GM18867 (cell line): ENCODE data around the gene MRPL9.

Experiments used
- ATAC-seq: cut with Tn5 transposase; IDR thresholded peaks from one replicate; pipeline ENCODE4 v1.9.1; 2021; ENCODE audit warnings: mild to moderate bottlenecking, moderate library complexity; ENCODE audit not compliant: unreplicated experiment

MRPL9 gene

DNA sequence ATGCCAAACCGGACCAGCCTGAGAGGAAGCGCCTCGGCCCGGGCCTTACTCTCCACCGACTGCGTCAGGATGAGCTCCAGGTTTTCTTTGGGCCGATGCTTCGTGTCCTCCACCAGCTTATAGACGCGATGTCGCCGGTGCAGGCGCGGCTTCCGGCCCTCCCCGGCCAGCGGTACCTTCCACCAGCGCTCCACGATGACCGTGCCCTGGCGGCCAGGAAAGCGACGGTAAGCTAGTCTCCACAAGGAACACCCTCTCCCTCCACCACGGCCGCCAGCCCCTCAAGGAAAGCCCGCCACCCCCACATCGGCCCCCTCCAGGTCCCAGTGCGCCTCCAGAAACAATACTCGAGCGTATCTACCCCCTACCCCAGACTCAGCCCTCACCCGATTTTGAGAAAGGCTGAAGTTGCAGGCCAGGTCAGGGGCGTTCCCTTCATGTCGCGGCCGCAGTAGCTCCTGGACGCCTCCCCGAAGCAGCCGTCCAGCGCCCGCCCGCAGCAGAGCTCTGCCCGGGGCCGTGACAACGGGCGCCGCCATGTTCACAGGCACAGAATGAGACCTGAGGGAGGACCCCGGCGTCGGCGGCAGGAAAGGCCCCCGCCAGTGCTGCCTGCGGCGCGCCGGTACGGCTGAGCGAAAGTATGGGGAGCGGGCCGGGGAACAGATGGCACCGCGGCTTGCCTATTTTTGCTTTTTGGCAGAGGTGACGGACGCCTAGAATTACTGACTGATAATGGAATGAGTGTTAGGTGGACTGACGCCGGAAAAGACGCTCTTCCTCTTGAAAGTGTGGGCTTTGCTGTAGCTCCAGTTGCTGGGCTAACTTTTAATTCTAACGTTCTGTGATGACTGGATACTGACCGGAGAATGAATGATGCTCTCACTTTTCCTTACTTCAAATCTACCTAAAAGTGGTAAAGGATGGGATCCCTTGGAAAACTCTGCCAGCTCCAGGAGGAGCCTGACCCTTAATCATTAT, at the start of gene MRPL9:
Gene MRPL9, minus strand, starts transcription at position 556 of the 981 bp plus-strand sequence. Its CDS starts 17 bp downstream, at position 539.
- ATAC-seq: peak; percentile 97

DNA sequence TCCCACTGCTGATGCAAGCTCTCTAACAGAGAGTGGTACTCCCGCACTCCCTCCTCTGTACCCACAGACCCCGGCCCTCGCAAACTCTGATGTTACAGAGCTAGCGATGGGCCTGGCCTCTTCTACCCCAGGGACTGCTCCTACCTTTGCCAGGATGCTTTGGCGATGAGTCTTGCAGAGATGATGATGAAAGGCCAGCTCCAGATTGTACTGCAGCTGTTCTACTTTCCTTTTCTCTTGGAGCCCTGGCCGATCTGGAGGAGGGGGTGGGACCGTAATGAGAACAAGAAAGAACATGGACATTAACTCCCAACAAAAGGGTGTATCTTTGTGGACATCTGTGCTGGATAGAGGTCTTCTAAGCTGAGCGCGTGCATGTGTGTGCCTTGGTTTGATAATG, 47.9 kb upstream of the MRPL9 start:
- ATAC-seq: no peak

DNA sequence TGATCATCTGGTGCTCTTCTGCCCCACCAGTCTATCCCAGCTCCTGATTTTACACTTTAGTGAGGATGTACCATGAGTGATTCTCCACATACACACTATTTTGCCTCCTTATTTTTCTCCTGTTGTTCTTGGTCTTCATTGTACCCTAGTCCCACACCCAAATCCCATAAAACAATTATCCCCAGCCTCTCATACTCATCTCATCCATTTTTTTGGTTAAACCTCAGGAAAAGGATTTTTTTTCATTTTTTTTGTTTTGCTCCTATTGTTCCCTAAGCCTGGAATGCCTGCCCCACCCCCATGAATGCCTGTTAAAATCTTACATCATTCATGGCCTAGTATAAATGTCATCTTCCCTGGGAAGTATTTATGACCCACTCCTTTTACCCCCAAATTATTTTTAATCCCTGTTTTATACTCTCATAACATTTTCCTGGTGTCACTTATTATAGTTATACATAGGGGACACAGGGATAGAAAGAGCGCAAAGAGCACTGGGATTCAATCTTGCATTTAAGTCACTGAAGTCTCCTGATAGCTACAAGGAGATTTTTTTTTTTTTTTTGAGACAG, 46.8 kb upstream of the MRPL9 start:
- ATAC-seq: no peak

DNA sequence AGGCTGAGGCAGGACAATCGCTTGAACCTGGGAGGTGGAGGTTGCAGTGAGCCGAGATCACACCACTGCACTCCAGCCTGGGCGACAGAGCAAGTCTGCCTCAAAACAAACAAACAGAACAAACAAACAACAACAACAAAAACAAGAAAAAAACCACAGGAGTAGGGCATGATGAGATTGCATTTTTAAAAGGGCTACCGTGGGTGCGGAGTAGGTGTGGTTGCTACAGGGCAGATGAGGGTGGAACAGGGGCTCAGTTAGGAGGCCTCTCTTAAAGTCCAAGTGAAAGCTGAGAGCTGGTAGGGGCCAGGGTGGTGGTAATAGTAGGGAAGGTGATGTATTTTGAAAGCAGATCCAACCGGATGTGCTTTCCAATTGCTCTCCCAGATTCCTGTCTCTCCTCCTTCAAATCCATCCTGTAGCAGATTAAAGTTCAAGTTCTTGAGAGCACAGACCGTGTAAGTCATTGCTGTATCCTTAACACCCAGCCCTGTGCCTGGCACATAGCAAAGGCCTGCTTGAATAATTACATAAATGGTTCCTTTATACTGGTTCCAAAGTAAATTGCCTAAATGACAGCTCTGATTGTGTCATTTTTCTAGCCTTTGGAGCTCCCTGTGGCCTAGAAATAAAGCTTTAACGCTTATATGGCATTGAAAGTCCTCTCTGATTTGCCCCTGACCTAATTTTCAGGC, 46.1 kb upstream of the MRPL9 start:
- ATAC-seq: no peak

DNA sequence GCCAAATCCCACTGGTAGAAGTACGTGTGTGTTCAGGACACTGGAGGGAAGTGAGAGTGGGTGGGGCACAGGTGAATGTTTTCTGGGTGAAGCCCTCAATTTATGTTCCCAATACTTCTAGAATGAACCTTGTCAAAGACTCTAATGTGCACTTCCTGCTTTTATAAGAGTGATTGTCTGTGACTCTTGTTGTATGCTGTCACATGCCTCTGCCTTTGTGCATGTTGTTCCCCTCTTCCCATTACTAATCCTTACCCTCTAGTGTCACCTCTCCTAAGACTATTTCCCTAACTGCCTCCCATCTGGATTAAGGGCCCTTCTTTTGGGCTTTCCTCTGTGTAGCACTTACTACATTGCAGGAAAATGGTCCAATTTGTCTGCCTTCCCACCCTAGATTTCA, 44.5 kb upstream of the MRPL9 start:
- no peak for ATAC-seq

DNA sequence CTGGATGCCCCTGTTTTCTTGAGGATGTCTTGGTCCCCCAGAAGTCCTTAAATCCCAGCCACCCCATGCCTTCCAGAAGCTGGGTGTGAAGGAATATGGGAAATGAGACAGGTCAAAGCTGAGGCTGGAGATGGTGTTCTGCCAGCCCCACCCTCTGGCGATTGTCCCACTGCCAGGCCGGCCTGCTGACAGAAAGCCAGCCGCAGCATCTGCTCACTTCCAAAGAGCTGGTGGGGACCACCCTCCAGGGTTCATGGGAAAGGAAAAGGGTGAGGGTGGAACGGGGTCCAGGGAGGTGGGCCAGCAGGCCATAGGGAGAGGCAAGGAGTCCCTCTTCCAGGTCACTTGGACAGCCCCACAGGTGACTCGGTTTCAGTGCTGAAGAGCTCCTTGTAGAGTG, 43.8 kb upstream of the MRPL9 start:
- ATAC-seq: no peak

GRCh38 chr1:151806170-151806569, 42.9 kb upstream of the MRPL9 start:
- ATAC-seq: no peak

- no peak for ATAC-seq
Observed at GRCh38 chr1:151805066-151805820, 41.9 kb upstream of the MRPL9 start, which contains the start of gene LINGO4. LINGO4 (minus strand) TSS chr1:151805419; CDS start chr1:151802704, 2,715 bp downstream.

DNA sequence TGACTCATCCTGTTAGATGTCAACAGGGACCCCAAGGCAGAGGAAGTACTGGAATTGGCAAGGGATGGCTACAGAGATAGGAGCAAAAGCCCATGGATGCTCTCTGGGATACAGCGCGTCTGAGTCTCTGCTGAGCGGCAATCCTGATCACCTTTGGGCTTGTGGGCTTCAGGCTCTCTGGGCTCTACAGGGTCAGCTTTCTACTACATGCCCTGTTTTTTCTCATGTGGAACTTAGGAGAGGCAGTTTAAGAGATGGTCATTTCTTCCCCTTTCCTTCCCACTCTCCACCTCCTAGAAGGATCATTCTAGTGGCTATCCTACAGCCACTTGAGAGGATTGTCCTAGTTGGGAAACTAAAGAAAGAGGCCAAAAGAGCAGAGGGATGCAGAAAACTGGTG, 40.6 kb upstream of the MRPL9 start:
- ATAC-seq: no peak

DNA sequence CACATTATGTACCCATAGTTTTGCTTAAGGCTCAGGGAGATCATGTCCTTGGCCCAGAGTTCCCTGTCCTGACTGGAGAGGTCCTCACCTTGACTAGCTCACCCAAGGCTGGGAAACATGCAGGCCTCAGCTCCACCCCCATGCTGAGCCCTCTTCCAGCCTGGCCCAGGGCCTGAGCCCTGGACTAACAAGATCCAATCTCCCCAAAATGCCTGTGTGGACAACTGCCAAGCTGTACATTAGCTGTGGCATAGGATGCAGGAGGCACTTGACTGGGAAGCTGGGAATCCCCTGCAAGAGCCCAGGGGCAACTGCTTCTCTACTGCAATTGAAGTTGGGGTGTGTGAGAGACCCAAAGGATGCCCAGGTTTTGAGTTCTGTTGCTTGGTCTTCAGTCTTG, 39.9 kb upstream of the MRPL9 start:
- no peak for ATAC-seq

- ATAC-seq: no peak
Observed at GRCh38 chr1:151802372-151802771, 39.1 kb upstream of the MRPL9 start.

DNA sequence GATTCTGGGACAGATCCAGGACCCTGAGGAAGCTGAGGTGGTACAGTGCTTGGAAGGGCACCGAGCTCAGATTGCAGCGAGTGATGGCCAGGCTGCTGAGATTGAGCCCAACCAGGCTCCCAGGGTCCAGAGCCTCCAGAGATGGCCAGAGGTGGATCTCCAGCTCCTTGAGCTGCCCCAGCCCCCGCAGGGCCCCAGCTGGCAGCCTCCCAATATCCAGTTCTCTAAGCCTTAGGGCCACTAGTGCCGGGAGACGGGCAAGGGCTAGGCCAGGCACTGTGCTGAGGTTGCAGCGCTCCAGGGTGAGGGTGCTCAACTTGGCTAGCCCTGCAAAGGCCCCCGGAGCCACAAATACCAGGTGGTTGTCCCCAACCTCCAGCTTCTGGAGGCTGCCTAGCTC, 38.5 kb upstream of the MRPL9 start:
- ATAC-seq: no peak

- ATAC-seq: no peak
Observed at GRCh38 chr1:151801310-151801820, 38.1 kb upstream of the MRPL9 start.

GRCh38 chr1:151800830-151801229, 37.5 kb upstream of the MRPL9 start:
- no peak for ATAC-seq

- ATAC-seq: no peak
Observed at GRCh38 chr1:151799179-151800022, 36.1 kb upstream of the MRPL9 start.

- no peak for ATAC-seq
Observed at GRCh38 chr1:151798571-151798970, 35.3 kb upstream of the MRPL9 start.

GRCh38 chr1:151790940-151791651, 27.8 kb upstream of the MRPL9 start:
- ATAC-seq: no peak

GRCh38 chr1:151790071-151790939, 27.0 kb upstream of the MRPL9 start, which contains the start of gene TDRKH:
TDRKH (minus strand) TSS chr1:151790500; CDS start chr1:151783022, 7,478 bp downstream.
- peak; percentile 92 for ATAC-seq
